HEK293T (cell line): ENCODE results near the gene ALKBH4.

Source experiments
- CTCF ChIA-PET: fragments of 350-600 bp; formaldehyde crosslinking; extraction: SDS; loops from one replicate; lab custom pipeline; 2021; ENCODE audit warnings: antibody characterized with exemption, inconsistent platforms; lab: Yijun Ruan, JAX
- POLR2A ChIA-PET: fragments of 350-600 bp; formaldehyde crosslinking; extraction: SDS; loops from one replicate; lab custom pipeline; 2020; ENCODE audit warnings: antibody characterized with exemption, inconsistent platforms; lab: Yijun Ruan, JAX
- DNase-seq: peaks from one replicate; pipeline ENCODE4 v3.0.0; 2012; ENCODE audit warnings: mixed read lengths; ENCODE audit errors: extremely low spot score
- ARNT ChIP-seq: fragments of 450-650 bp; IDR thresholded peaks from 2 replicates; pipeline ENCODE4 v1.6.1; 2017; ENCODE audit warnings: mild to moderate bottlenecking
- BHLHE40 ChIP-seq: fragments of 450-650 bp; IDR thresholded peaks from 2 replicates; pipeline ENCODE4 v1.6.1; 2016; ENCODE audit warnings: mild to moderate bottlenecking, moderate library complexity, borderline replicate concordance
- CTBP1 ChIP-seq: fragments of 450-650 bp; IDR thresholded peaks from 2 replicates; pipeline ENCODE4 v1.6.1; 2016; ENCODE audit warnings: borderline replicate concordance
- ELF4 ChIP-seq: fragments of 450-650 bp; IDR thresholded peaks from 2 replicates; pipeline ENCODE4 v1.6.1; 2017; ENCODE audit warnings: antibody characterized with exemption
- FOXA1 ChIP-seq: fragments of 450-650 bp; IDR thresholded peaks from 2 replicates; pipeline ENCODE4 v1.6.1; 2016; ENCODE audit warnings: mild to moderate bottlenecking
- FOXK2 ChIP-seq: fragments of 450-650 bp; IDR thresholded peaks from 2 replicates; pipeline ENCODE4 v1.6.1; 2016; ENCODE audit warnings: mild to moderate bottlenecking
- FOXM1 ChIP-seq: fragments of 450-650 bp; IDR thresholded peaks from 2 replicates; pipeline ENCODE4 v1.6.1; 2017; ENCODE audit warnings: mild to moderate bottlenecking, borderline replicate concordance
- HDGF ChIP-seq: fragments of 450-650 bp; IDR thresholded peaks from 2 replicates; pipeline ENCODE4 v1.6.1; 2017; ENCODE audit warnings: antibody characterized with exemption, borderline replicate concordance
- L3MBTL2 ChIP-seq: fragments of 450-650 bp; conservative IDR thresholded peaks from 2 replicates; pipeline ENCODE4 v1.6.1; 2016; ENCODE audit warnings: mild to moderate bottlenecking
- LEF1 ChIP-seq: fragments of 450-650 bp; IDR thresholded peaks from 2 replicates; pipeline ENCODE4 v1.6.1; 2017; ENCODE audit warnings: mild to moderate bottlenecking, borderline replicate concordance
- NFRKB ChIP-seq: fragments of 450-650 bp; IDR thresholded peaks from 2 replicates; pipeline ENCODE4 v1.6.1; 2016; ENCODE audit warnings: mild to moderate bottlenecking, moderate library complexity
- SP1 ChIP-seq: fragments of 450-650 bp; IDR thresholded peaks from 2 replicates; pipeline ENCODE4 v1.6.1; 2017
- SUZ12 ChIP-seq: fragments of 450-650 bp; IDR thresholded peaks from 2 replicates; pipeline ENCODE4 v1.6.1; 2016; ENCODE audit warnings: mild to moderate bottlenecking
- TARDBP ChIP-seq: fragments of 450-650 bp; IDR thresholded peaks from 2 replicates; pipeline ENCODE4 v1.6.1; 2016
- ZNF384 ChIP-seq: fragments of 450-650 bp; IDR thresholded peaks from 2 replicates; pipeline ENCODE4 v1.6.1; 2016
- TF ChIP-seq, protein P1 (sequence below): fragments of 450-650 bp; IDR thresholded peaks from 2 replicates; pipeline ENCODE4 v1.6.1; 2016

Gene ALKBH4

GRCh38 chr7:102429141-102429899, 35.3 kb downstream of the ALKBH4 start:
- no peak for TF ChIP-seq FOXA1
- TF ChIP-seq TARDBP = no peak
- no peak for TF ChIP-seq SP1
- TF ChIP-seq, protein P1, sequence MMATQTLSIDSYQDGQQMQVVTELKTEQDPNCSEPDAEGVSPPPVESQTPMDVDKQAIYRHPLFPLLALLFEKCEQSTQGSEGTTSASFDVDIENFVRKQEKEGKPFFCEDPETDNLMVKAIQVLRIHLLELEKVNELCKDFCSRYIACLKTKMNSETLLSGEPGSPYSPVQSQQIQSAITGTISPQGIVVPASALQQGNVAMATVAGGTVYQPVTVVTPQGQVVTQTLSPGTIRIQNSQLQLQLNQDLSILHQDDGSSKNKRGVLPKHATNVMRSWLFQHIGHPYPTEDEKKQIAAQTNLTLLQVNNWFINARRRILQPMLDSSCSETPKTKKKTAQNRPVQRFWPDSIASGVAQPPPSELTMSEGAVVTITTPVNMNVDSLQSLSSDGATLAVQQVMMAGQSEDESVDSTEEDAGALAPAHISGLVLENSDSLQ = no peak
- no peak for TF ChIP-seq ARNT
- POLR2A ChIA-PET = no interaction called here
- CTCF ChIA-PET = no interaction called here

DNA sequence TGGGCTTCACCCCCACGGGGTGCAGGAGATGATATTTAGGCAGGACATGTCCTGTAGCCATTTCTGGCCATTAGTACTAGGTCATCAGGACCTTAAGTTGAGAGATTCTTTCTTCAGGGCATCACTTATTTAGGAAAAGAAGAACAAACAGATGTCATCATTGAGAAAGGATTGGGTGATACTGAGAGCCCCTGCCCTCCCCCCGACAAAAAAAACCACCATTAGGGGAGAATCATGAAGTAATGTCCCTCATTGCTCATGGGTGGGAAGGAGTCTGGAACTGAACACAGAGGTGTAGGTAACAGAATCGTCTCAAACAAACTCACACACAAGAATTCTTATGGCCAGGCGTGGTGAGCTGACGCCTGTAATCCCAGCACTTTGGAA, 37.7 kb downstream of the ALKBH4 start:
- ChIA-PET CTCF (no interaction called here), POLR2A (no interaction called here)
- TF ChIP-seq BHLHE40 = no peak
- TF ChIP-seq FOXK2 = no peak
- no peak for TF ChIP-seq HDGF
- no peak for TF ChIP-seq L3MBTL2
- TF ChIP-seq ELF4 = no peak
- no peak for TF ChIP-seq SP1
- no peak for TF ChIP-seq TARDBP
- no peak for TF ChIP-seq FOXA1
- TF ChIP-seq LEF1 = no peak
- no peak for TF ChIP-seq NFRKB
- TF ChIP-seq SUZ12 = no peak
- TF ChIP-seq, protein P1 = no peak
- no peak for TF ChIP-seq ARNT
- TF ChIP-seq ZNF384 = no peak
- no peak for TF ChIP-seq FOXM1
- no peak for DNase-seq

More at GRCh38 chr7:102429141-102429899, 35.3 kb downstream of the ALKBH4 start:
- DNase-seq = no peak

DNA sequence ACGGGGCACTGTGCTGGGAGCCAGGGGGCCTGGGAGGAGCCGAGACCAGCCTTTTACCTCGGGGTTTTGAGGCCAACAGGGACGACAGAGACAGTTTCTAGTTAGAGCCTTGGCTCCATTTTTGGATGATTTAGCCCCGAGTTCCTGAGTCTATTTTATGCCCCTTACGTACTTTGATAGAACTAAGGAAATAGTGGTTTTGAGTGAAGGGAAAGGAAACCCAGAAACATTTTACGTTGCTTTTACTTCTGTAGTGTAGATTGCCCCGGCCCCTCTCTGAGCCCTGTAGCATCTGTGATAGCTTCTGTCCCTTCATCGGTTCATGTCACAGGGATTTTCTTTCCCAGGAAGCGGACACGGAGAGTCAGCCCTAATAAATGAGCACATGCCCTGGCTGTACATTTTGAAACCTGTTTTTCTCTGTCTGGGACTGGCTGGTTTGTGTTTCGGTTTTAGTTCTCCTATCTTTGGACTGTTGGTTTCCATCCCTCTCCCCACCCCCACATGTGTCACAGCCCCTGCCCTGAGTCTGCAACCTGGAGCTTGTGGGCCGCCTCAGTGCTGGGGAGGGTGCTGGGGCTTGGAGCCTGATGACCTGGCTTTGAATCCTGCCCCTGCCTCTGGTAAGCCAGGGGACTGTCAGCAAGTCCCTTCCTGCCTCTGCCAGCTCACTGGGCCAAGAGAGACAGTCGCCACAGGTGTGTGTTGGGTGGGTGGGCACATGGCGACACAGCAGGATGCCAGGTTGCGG, 38.2 kb downstream of the ALKBH4 start:
- ChIA-PET CTCF (no interaction called here), POLR2A (no interaction called here)
- no peak for TF ChIP-seq ARNT
- TF ChIP-seq CTBP1 = no peak
- no peak for TF ChIP-seq TARDBP
- TF ChIP-seq FOXA1 = no peak
- no peak for DNase-seq

GRCh38 chr7:102425639-102426267, 38.9 kb downstream of the ALKBH4 start:
- DNase-seq = no peak
- ChIA-PET POLR2A (no interaction called here), CTCF (no interaction called here)
- TF ChIP-seq LEF1 = no peak
- TF ChIP-seq ARNT = no peak
- no peak for TF ChIP-seq TARDBP
- TF ChIP-seq BHLHE40 = no peak
- TF ChIP-seq SUZ12 = no peak
- no peak for TF ChIP-seq ZNF384
- no peak for TF ChIP-seq FOXA1
- no peak for TF ChIP-seq ELF4
- no peak for TF ChIP-seq FOXM1

DNA sequence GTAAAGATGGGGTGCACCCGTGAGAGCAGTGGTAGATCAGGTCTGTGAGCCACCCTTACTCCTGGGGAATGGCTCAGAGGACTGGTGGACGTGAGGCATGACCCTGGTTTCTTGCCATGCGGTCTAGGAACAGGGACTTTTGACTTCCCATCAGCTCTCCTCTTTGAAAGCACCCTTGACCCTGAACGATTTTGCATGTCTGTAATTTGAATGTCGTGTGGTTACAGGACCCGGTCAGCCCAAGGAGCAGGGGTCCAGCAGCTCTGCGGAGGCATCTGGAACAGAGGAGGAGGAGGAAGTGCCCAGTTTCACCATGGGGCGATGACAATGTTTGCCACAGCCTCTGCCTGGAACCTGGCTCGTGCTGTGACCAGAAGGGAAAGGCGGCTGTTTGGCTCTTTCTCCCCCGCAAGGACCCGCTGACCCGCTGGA, 39.9 kb downstream of the ALKBH4 start:
- ChIA-PET CTCF (no interaction called here), POLR2A (no interaction called here)
- no peak for TF ChIP-seq LEF1
- DNase-seq = no peak

GRCh38 chr7:102424129-102424551, 40.5 kb downstream of the ALKBH4 start:
- no peak for DNase-seq
- TF ChIP-seq SP1 (no peak), SUZ12 (no peak), LEF1 (no peak), FOXK2 (no peak), ARNT (no peak), ZNF384 (no peak)
- TF ChIP-seq, protein P1 = no peak
- ChIA-PET CTCF (no interaction called here), POLR2A (no interaction called here)

DNA sequence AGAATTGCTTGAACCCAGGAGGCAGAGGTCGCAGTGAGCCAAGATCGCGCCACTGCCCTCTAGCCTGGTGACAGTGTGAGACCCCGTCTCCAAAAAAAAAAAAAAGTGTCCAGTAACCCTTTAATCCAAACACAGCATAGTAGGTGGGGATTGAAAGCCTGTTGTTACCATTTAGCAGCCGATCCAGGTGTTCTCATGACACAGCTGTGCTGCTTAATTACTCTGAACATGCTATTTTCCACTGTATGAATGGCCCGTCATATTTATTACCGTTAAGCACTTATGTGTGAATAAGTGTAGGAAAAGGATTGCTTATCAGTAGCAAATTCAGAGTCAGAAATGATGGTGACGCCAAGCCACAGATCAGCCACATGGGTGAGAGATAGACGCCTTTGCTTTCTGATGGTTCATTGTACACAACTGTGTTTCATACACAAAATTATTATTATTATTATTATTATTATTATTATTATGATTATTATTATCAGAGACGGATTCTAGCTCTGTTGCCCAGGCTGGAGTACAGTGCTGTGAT, 42.9 kb downstream of the ALKBH4 start:
- ChIA-PET CTCF (no interaction called here), POLR2A (no interaction called here)
- TF ChIP-seq HDGF = no peak
- no peak for TF ChIP-seq FOXA1
- no peak for TF ChIP-seq ARNT
- no peak for TF ChIP-seq FOXK2
- TF ChIP-seq SP1 = no peak
- no peak for TF ChIP-seq ELF4
- no peak for TF ChIP-seq TARDBP
- no peak for TF ChIP-seq LEF1
- TF ChIP-seq, protein P1 = no peak
- TF ChIP-seq CTBP1 = no peak
- TF ChIP-seq ZNF384 = no peak
- TF ChIP-seq SUZ12 = no peak
- TF ChIP-seq BHLHE40 = no peak
- TF ChIP-seq NFRKB = no peak
- TF ChIP-seq L3MBTL2 = no peak
- no peak for TF ChIP-seq FOXM1
- DNase-seq = no peak
